AG09319 (cell line): ENCODE results near the gene ZDHHC18.
"Not testable (repeated sequence)": the region's sequence is repeated elsewhere in the genome, so short reads cannot be mapped to it uniquely, and the experiment has no call there.

ENCODE experiments used
- DNase-seq: peaks from one replicate; pipeline ENCODE4 v3.0.0-alpha.2; 2010; ENCODE audit warnings: low read depth; ENCODE audit errors: extremely low read depth
- CTCF ChIP-seq: IDR thresholded peaks from 2 replicates; pipeline ENCODE4 v1.5.1; 2011; ENCODE audit warnings: low read depth, mild to moderate bottlenecking, inconsistent platforms, low read length, moderate library complexity

The ZDHHC18 gene

DNA sequence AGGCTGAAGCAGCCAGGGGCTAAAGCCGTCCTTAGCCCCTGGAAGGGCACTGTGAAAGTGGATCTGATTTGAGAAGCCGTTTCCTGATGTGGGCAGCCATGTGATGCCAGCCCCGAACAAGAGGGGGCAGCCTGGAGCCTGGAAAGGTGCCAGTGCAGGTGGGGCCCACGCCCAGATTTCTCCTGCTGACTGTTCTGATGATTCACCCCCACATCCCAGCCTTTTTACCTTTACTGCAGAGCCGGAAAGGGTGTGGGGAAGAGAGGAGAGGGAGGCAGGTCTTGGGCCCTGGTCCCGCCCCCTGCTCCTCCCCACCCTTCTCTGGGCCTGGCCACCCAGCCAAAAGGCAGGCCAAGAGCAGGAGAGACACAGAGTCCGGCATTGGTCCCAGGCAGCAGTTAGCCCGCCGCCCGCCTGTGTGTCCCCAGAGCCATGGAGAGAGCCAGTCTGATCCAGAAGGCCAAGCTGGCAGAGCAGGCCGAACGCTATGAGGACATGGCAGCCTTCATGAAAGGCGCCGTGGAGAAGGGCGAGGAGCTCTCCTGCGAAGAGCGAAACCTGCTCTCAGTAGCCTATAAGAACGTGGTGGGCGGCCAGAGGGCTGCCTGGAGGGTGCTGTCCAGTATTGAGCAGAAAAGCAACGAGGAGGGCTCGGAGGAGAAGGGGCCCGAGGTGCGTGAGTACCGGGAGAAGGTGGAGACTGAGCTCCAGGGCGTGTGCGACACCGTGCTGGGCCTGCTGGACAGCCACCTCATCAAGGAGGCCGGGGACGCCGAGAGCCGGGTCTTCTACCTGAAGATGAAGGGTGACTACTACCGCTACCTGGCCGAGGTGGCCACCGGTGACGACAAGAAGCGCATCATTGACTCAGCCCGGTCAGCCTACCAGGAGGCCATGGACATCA, 36.5 kb downstream of the ZDHHC18 start, which contains the start of gene SFN:
Gene SFN, plus strand, starts transcription at position 369 of the 904 bp plus-strand sequence. Its CDS starts 64 bp downstream, at position 433.
- DNase-seq: no peak
- peak; percentile 12 for TF ChIP-seq CTCF

DNA sequence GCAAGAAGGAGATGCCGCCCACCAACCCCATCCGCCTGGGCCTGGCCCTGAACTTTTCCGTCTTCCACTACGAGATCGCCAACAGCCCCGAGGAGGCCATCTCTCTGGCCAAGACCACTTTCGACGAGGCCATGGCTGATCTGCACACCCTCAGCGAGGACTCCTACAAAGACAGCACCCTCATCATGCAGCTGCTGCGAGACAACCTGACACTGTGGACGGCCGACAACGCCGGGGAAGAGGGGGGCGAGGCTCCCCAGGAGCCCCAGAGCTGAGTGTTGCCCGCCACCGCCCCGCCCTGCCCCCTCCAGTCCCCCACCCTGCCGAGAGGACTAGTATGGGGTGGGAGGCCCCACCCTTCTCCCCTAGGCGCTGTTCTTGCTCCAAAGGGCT, 37.2 kb downstream of the ZDHHC18 start:
- TF ChIP-seq CTCF: no peak
- no peak for DNase-seq

- TF ChIP-seq CTCF: no peak; the same call in none of the 2 replicates
- peak; percentile 97 for DNase-seq
Observed at GRCh38 chr1:26864610-26865480, 38.4 kb downstream of the ZDHHC18 start.

DNA sequence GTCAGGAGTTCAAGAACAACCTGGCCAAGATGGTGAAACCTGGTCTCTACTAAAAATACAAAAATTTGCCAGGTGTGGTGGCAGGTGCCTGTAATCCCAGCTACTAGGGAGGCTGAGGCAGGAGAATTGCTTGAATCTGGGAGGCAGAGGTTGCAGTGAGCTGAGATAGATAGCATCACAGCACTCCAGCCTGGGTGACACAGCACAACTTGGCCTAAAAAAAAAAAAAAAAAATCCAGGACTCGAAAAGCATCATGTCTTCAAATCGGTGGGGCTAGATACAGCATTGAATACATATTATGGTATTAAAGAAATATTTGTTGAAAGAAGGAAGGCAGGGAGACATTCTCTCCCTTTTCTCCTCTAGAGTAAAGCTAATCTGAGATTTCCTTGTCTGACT, 46.6 kb downstream of the ZDHHC18 start:
- DNase-seq: not testable (repeated sequence)

DNA sequence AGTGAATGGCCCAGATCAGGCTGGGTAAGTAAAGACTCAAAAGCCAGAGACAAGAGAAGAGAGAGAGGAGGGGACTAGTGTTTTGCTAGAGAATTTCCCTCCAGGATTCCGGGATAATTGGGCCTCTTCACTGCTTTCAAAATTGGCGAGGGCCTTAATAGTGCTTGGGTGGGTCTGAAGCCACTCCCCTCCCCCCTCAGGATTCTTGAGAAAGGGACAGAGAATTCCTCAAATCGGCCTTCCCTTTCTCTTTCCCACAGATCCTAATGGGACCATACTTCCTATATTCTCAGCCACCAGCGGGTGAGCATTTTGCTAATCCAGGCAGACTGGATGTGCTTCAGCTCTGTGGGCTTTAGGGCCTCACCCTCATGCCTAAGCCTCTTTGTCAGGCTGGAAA, 48.4 kb downstream of the ZDHHC18 start:
- TF ChIP-seq CTCF: no peak
- no peak for DNase-seq

DNA sequence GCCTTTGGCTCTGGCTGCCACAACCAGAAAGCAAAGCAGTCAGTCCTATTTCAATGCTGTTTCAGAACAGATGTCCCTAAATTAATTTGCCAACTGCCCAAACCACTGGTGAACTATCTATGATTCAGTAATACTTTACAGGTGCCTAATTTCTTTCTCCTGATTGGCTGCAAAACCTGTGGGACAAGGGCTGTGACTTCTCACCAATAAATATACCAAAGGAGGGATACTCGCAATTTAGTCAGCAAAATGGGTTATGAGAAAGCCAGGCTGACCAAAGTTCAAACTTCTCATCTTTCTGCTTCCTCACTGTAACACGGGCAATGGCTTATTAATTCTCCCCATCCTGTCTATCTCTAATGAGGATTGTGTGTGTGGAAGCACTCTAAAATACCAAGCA, 50.8 kb downstream of the ZDHHC18 start:
- no peak for TF ChIP-seq CTCF

GRCh38 chr1:26879793-26880192, 53.3 kb downstream of the ZDHHC18 start:
- no peak for TF ChIP-seq CTCF
- DNase-seq: no peak

More for the DNA sequence above, 50.8 kb downstream of the ZDHHC18 start:
- DNase-seq: no peak

DNA sequence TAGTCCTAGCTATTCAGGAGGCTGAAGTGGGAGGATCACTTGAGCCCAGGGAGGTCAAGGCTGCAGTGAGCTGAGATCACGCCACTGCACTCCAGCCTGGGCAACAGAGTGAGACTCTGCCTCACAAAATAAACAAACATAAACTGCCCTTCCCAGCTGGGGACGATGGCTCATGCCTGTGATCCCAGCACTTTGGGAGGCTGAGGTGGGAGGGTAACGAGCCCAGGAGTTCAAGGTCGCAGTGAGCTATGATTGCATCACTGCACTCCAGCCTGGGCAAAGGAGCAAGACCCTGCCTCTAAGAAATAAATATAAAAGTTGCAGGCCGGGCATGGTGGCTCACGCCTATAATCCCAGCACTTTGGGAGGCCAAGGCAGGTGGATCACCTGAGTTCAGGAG, 55.1 kb downstream of the ZDHHC18 start:
- not testable (repeated sequence) for DNase-seq
